Dendritic cell treated with granulocyte-macrophage colony-stimulating factor and Interleukin-4, amounts not matched to agents 40 ng/mL and 50 ng/mL, for 4 days (primary cell): ENCODE measurements around the gene SLC35G6.

Experiments used
- H3K27ac Mint-ChIP-seq: one replicate; pipeline ENCODE4 v1.8.0; 2022; ENCODE audit warnings: mild to moderate bottlenecking, mixed read lengths
- H3K27me3 Mint-ChIP-seq: one replicate; pipeline ENCODE4 v1.8.0; 2022; ENCODE audit warnings: mild to moderate bottlenecking, mixed read lengths
- H3K36me3 Mint-ChIP-seq: one replicate; pipeline ENCODE4 v1.8.0; 2022; ENCODE audit warnings: low read depth, mixed read lengths
- H3K4me1 Mint-ChIP-seq: one replicate; pipeline ENCODE4 v1.8.0; 2022; ENCODE audit warnings: low read depth, mixed read lengths
- H3K4me3 Mint-ChIP-seq: one replicate; pipeline ENCODE4 v1.8.0; 2022; ENCODE audit warnings: mild to moderate bottlenecking, moderate library complexity, mixed read lengths
- H3K9me3 Mint-ChIP-seq: one replicate; pipeline ENCODE4 v1.8.0; 2022; ENCODE audit warnings: mixed read lengths
- intact Hi-C: fragments of 100-400 bp; cut with micrococcal nuclease; formaldehyde crosslinking; loops from one replicate; pipeline ENCODE4 v1.15.0; 2022

SLC35G6 gene

GRCh38 chr17:7513850-7514419, 32.7 kb downstream of the SLC35G6 start:
- intact Hi-C loops: loop anchor here (1.0 to 2.0 kb wide), 2 partner anchors 47 to 75 kb away; partner anchors contain the start of gene SENP3
- peaks cover 40% of the 10 kb centered on the region for H3K4me1 Mint-ChIP-seq
- H3K36me3 Mint-ChIP-seq: peaks cover 58% of the 10 kb centered on the region
- H3K4me3 Mint-ChIP-seq: no peak overlapping the region
- no peaks in the 10 kb centered on the region for H3K9me3 Mint-ChIP-seq
- no peaks in the 10 kb centered on the region for H3K27me3 Mint-ChIP-seq
- peak overlapping the region; percentile 39 for H3K27ac Mint-ChIP-seq

- no peak overlapping the region for H3K4me3 Mint-ChIP-seq
- no peaks in the 10 kb centered on the region for H3K9me3 Mint-ChIP-seq
- intact Hi-C loops: loop anchor here (2.0 kb wide), 1 partner anchor 73 kb away; no protein-coding TSS in a partner anchor
- H3K27ac Mint-ChIP-seq: peak overlapping the region; percentile 46
- no peaks in the 10 kb centered on the region for H3K27me3 Mint-ChIP-seq
- H3K4me1 Mint-ChIP-seq: peaks cover 40% of the 10 kb centered on the region
- H3K36me3 Mint-ChIP-seq: peaks cover 37% of the 10 kb centered on the region
Measured at GRCh38 chr17:7515911-7516610, 34.8 kb downstream of the SLC35G6 start.

- no peak overlapping the region for H3K27ac Mint-ChIP-seq
- no peaks in the 10 kb centered on the region for H3K27me3 Mint-ChIP-seq
- intact Hi-C loops: loop anchor here (1.0 kb wide), 1 partner anchor 38 kb away; the partner anchor contains the start of gene SENP3
- H3K4me1 Mint-ChIP-seq: peaks cover 7% of the 10 kb centered on the region
- no peaks in the 10 kb centered on the region for H3K36me3 Mint-ChIP-seq
- no peak overlapping the region for H3K4me3 Mint-ChIP-seq
- peaks cover 7% of the 10 kb centered on the region for H3K9me3 Mint-ChIP-seq
Measured at GRCh38 chr17:7523033-7523432, 41.8 kb downstream of the SLC35G6 start.

- intact Hi-C loops: no loop called here
Measured at GRCh38 chr17:7528842-7529241, 47.6 kb downstream of the SLC35G6 start.

GRCh38 chr17:7530023-7530900, 49.0 kb downstream of the SLC35G6 start:
- intact Hi-C loops: no loop called here
- H3K9me3 Mint-ChIP-seq: peaks cover 14% of the 10 kb centered on the region
- H3K4me1 Mint-ChIP-seq: peaks cover 6% of the 10 kb centered on the region
- H3K27ac Mint-ChIP-seq: no peak overlapping the region
- no peaks in the 10 kb centered on the region for H3K36me3 Mint-ChIP-seq
- H3K27me3 Mint-ChIP-seq: no peaks in the 10 kb centered on the region
- H3K4me3 Mint-ChIP-seq: no peak overlapping the region

More at GRCh38 chr17:7528842-7529241, 47.6 kb downstream of the SLC35G6 start:
- Mint-ChIP-seq H3K9me3 (peaks cover 14% of the 10 kb centered on the region), H3K27ac (no peak overlapping the region), H3K27me3 (no peaks in the 10 kb centered on the region), H3K4me1 (peaks cover 6% of the 10 kb centered on the region), H3K36me3 (no peaks in the 10 kb centered on the region), H3K4me3 (no peak overlapping the region)
